T-helper 2 cell treated with Interferon-gamma antibody and Interleukin-4, amounts not matched to agents 5 μg/mL and 100 μg/mL, for 36 hours (primary cell): ENCODE data around the gene CAP2.

Experiments
- DNase-seq: peaks from one replicate; pipeline ENCODE4 v3.0.0; 2021; ENCODE audit warnings: low spot score
- H3K27ac Mint-ChIP-seq: one replicate; pipeline ENCODE4 v1.8.0; 2021; ENCODE audit warnings: mild to moderate bottlenecking, mixed read lengths
- H3K27me3 Mint-ChIP-seq: one replicate; pipeline ENCODE4 v1.8.0; 2021; ENCODE audit warnings: low read depth, mixed read lengths
- H3K36me3 Mint-ChIP-seq: one replicate; pipeline ENCODE4 v1.8.0; 2021; ENCODE audit warnings: low read depth, mixed read lengths
- H3K4me1 Mint-ChIP-seq: one replicate; pipeline ENCODE4 v1.8.0; 2021; ENCODE audit warnings: low read depth, mixed read lengths
- H3K4me3 Mint-ChIP-seq: one replicate; pipeline ENCODE4 v1.8.0; 2022; ENCODE audit warnings: mild to moderate bottlenecking, moderate library complexity, mixed read lengths
- H3K9me3 Mint-ChIP-seq: one replicate; pipeline ENCODE4 v1.8.0; 2021; ENCODE audit warnings: mixed read lengths

CAP2 gene

DNA sequence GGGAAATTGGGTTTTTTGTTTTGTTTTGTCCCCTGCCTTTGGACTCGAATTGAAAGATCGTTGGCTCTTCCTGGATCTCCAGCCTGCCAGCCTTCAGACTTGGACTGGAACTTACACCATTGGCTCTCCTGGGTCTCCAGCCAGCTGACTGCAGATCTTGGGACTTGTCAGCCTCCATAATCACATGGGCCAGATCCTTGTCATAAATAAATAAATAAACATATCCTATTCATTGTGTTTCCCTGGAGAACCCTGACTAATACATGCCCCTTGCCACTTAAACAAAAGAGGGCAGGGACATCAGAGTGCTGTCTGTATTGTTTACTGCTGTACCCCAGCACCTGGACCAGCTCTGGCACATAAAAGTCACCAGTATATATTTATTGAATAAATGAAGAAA lies 101.5 kb downstream of the CAP2 start:
- H3K36me3 Mint-ChIP-seq: no peaks in the 10 kb centered on the region
- H3K4me3 Mint-ChIP-seq: no peak overlapping the region
- H3K27ac Mint-ChIP-seq: no peak overlapping the region
- no peak for DNase-seq
- peaks cover 21% of the 10 kb centered on the region for H3K27me3 Mint-ChIP-seq
- no peaks in the 10 kb centered on the region for H3K4me1 Mint-ChIP-seq
- H3K9me3 Mint-ChIP-seq: no peaks in the 10 kb centered on the region

DNA sequence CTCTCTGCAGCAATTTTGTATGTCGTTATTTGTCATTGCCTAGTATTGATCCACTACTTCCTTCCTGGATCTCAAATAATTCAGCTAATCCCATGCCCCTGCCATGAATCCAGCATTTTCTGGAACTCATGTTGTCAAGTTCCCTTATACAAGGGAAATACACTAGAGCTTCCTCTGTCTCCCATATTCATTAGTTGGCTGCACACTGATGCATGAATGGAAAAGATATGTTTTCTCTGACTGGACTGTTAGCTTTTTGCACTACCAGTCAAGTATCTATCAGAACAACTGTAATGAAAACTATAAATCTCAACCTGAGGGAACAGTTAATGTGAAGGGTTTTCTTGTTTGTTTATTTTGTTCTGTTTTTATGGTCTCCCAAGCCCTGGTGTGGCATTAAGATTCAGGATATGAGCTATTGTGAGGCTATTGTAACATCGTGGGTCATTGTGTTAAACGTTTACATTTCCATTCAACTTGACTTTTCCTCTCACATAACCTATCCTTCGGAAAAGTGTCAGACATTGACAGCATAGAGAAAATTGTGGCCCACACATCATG lies 104.2 kb downstream of the CAP2 start:
- Mint-ChIP-seq H3K27ac (no peak overlapping the region), H3K4me3 (no peak overlapping the region), H3K9me3 (no peaks in the 10 kb centered on the region), H3K36me3 (no peaks in the 10 kb centered on the region), H3K4me1 (no peaks in the 10 kb centered on the region), H3K27me3 (peaks cover 10% of the 10 kb centered on the region)
- no peak for DNase-seq

DNA sequence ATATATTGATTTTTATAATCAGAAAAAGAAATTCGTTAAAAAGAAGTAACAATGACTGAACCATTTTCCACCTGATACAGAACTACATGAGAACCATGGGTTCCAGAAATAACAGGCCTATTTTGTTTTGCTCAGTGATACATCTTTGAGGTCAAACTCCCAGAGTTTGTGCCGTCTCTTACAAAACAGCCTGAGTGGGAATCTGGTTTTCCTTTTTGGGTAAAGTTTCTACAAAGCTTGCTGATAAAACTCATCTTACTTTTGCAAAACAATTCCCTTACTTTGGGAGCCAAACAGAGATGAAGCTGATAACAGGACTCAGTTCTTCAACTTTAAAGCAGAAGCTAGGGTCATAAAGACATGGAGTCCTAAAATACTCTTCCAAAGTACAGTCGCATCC lies 108.0 kb downstream of the CAP2 start:
- H3K27ac Mint-ChIP-seq: no peak overlapping the region
- H3K36me3 Mint-ChIP-seq: no peaks in the 10 kb centered on the region
- DNase-seq: no peak
- H3K4me3 Mint-ChIP-seq: no peak overlapping the region
- no peaks in the 10 kb centered on the region for H3K9me3 Mint-ChIP-seq
- no peaks in the 10 kb centered on the region for H3K27me3 Mint-ChIP-seq
- no peaks in the 10 kb centered on the region for H3K4me1 Mint-ChIP-seq

DNA sequence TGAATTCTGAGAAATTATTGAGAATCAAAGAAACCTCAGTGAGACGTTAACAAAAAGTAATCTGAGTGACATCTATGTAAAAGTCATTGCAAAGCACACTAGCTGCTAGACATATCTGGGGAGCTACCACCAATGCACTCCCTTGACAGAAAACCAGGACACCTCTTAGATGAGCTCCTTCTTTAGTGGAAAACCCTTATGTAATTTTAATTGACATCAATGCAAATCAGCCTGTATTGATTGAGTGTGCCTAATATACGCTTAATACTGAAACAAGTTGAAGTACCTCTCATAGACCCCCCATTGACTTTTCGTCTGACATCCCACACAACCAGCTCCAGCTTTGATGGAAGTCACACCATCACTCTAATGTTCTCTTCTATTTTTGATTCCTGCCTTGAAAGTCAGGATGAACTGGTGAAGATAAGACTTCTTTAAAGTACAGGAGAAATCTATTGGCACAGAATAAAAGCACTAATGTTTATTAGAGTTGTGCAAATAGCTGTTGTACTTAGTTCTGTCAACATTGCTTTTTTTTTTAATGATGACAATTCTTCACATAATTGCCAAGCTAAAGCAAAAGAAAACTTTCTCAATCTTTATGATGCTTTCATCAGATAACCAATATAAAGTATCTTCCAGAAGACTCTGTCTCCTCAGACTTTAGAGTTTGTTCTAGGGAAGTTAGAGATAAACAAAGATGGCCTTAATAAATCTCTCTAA lies 108.7 kb downstream of the CAP2 start:
- no peak for DNase-seq
- Mint-ChIP-seq H3K36me3 (no peaks in the 10 kb centered on the region), H3K27ac (no peak overlapping the region), H3K4me3 (no peak overlapping the region), H3K9me3 (no peaks in the 10 kb centered on the region), H3K27me3 (no peaks in the 10 kb centered on the region), H3K4me1 (no peaks in the 10 kb centered on the region)

DNA sequence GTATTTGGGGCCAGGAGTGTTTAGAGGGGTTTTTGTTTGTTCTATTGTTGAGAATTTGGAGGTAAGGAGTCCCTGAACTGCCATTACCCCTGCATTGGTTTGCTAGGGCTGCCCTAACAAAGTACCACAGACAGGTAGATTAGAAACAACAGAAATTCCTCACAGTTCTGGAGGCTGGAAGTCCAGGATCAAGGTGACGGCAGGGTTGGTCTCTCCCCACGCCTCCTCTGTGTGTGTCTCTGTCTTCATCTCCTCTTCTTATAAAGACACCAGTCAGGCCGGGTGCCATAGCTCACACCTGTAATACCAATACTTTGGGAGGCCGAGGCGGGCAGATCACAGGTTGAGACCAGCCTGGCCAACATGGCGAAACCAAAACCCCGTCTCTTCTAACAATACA lies 109.7 kb downstream of the CAP2 start:
- no peak overlapping the region for H3K27ac Mint-ChIP-seq
- no peaks in the 10 kb centered on the region for H3K4me1 Mint-ChIP-seq
- no peak for DNase-seq
- no peaks in the 10 kb centered on the region for H3K36me3 Mint-ChIP-seq
- no peaks in the 10 kb centered on the region for H3K27me3 Mint-ChIP-seq
- H3K4me3 Mint-ChIP-seq: no peak overlapping the region
- no peaks in the 10 kb centered on the region for H3K9me3 Mint-ChIP-seq

DNA sequence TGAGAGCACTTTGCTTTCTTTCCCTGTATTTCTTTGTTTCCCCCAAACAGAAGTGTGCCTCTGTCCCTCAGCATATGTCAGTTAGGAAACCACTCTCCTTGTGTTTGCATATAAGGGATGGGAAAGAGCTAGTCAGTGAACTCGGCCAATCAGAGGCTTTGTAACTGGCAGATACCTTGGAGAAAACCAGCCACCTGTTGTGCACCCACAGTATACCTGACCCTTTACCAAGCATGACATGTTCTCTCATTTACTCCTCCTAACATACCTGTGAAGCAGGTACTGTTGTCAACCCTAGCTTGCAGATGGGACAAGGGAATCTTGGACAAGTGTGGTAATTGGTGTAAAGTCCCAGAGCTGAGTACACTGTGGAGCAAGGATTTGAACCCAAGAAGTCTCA lies 110.6 kb downstream of the CAP2 start:
- no peak overlapping the region for H3K4me3 Mint-ChIP-seq
- no peak overlapping the region for H3K27ac Mint-ChIP-seq
- DNase-seq: no peak
- H3K4me1 Mint-ChIP-seq: no peaks in the 10 kb centered on the region
- H3K9me3 Mint-ChIP-seq: no peaks in the 10 kb centered on the region
- no peaks in the 10 kb centered on the region for H3K36me3 Mint-ChIP-seq
- H3K27me3 Mint-ChIP-seq: no peaks in the 10 kb centered on the region

DNA sequence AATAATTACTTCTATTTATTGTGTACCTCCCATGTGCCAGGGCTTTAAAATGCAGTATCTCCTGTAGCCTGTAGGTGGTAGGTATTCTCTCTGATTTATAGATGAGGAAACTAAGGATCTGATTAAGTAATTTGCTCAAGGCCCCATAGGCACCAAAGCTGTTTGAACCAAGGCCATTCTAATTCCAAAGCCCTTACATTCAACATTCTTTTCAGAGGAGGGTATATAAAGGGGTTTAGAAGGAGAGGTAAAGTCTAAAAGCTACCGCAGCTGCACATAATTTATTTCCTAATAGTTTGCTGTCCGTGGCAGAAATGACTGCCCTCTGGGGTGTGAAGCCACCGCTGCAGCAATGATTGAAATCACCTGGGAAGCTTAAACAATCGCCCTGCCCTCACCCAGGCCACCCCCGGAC lies 111.7 kb downstream of the CAP2 start:
- Mint-ChIP-seq H3K4me3 (no peak overlapping the region), H3K4me1 (no peaks in the 10 kb centered on the region), H3K27ac (no peak overlapping the region), H3K36me3 (no peaks in the 10 kb centered on the region), H3K27me3 (no peaks in the 10 kb centered on the region), H3K9me3 (no peaks in the 10 kb centered on the region)
- no peak for DNase-seq

DNA sequence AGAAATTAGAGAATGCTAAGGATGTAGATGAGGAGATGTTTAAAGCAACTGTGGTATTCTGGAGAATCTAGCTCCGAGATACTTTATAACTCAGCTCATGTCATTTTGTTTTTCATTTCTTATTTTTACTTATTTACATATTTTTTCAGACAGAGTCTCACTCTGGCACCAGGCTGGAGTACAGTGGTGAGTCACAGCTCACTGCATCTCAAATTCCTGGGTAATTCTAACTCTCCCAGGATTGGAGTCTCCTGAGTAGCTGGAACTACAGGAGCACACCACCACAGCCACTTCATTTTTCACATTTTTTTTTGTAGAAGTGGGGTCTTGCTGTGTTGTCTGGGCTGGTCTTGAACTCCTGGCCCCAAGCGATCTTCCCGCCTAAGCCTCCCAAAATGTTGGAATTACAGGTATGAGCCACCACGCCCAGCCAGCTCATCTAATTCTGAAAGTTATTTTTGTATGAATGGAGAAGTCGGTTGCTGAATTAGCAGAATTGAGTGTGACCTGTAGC lies 112.4 kb downstream of the CAP2 start:
- no peaks in the 10 kb centered on the region for H3K4me1 Mint-ChIP-seq
- no peaks in the 10 kb centered on the region for H3K36me3 Mint-ChIP-seq
- DNase-seq: no peak
- no peaks in the 10 kb centered on the region for H3K9me3 Mint-ChIP-seq
- no peaks in the 10 kb centered on the region for H3K27me3 Mint-ChIP-seq
- H3K27ac Mint-ChIP-seq: no peak overlapping the region
- no peak overlapping the region for H3K4me3 Mint-ChIP-seq

DNA sequence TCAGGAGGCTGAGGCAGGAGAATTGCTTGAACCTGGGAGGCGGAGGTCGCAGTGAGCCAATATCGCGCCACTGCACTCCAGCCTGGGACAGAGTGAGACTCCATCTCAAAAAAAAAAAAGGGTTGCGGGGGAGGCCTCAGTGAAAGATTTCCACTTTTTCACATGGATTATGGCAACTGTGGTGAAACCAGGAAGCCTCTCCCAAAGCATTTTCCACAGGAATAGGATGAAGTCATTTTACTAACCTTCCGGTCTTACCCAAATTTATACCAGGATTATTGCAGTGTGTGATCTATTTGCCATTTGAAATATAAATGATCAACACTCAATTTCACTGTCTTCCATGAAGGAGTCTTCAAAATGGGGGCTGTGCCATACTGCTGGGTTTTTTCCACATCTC lies 113.1 kb downstream of the CAP2 start:
- H3K4me1 Mint-ChIP-seq: no peaks in the 10 kb centered on the region
- H3K27me3 Mint-ChIP-seq: peaks cover 2% of the 10 kb centered on the region
- DNase-seq: no peak
- H3K27ac Mint-ChIP-seq: no peak overlapping the region
- no peaks in the 10 kb centered on the region for H3K36me3 Mint-ChIP-seq
- no peaks in the 10 kb centered on the region for H3K9me3 Mint-ChIP-seq
- H3K4me3 Mint-ChIP-seq: no peak overlapping the region

DNA sequence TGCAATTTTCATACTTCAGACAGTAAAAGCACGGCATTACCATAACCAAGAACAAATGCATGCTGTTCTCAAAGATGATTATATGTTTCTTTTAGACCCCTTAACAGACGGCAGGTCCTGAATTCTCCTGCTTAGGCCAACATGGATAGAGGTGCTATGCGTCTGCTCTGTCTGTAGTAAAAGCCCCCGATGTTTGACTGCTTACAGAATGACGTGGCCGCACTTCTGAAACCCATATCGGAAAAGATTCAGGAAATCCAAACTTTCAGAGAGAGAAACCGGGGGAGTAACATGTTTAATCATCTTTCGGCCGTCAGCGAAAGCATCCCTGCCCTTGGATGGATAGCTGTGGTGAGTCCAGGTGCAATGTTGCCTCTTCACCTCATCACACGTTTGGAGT lies 113.6 kb downstream of the CAP2 start:
- Mint-ChIP-seq H3K9me3 (no peaks in the 10 kb centered on the region), H3K36me3 (no peaks in the 10 kb centered on the region), H3K4me3 (no peak overlapping the region), H3K27me3 (peaks cover 2% of the 10 kb centered on the region), H3K27ac (no peak overlapping the region), H3K4me1 (no peaks in the 10 kb centered on the region)
- no peak for DNase-seq

DNA sequence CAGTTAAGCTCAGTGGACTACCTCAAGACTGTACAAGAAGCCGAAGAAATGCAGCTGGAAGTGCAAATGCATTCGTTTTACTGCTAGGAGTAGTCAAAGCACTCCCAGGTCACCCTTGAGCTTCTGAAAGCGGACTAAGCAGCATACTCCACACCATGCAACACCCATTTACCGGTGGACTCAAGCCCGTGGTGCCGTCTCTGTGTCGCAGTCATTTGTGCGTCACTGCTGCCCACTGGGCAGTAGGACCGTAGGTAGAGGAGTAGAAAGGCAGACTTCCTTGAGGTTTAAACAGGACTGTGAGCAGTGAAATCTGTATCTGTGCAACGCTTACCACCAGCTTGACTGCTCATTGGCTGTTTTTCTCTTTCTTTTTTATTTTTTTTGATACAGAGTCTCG lies 117.7 kb downstream of the CAP2 start:
- Mint-ChIP-seq H3K4me1 (no peaks in the 10 kb centered on the region), H3K4me3 (no peak overlapping the region), H3K27ac (no peak overlapping the region), H3K9me3 (no peaks in the 10 kb centered on the region), H3K27me3 (peaks cover 2% of the 10 kb centered on the region), H3K36me3 (no peaks in the 10 kb centered on the region)
- no peak for DNase-seq

DNA sequence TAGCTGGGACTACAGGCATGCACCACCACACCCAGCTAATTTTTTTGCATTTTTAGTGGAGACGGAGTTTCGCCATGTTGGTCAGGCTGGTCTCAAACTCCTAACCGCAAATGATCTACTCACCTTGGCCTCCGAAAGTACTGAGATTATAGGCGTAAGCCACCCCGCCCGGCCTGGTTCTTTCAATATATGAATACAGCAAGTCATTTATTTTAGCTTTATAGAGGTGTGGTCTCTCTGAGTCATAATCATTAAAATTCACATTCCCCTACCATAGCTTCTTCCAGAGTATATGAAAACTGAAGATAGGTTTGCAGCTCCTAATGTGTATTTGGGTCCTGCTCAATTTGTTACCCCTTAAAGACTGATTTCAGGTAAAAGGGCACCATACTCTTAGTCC lies 118.2 kb downstream of the CAP2 start:
- no peak for DNase-seq
- no peak overlapping the region for H3K27ac Mint-ChIP-seq

DNA sequence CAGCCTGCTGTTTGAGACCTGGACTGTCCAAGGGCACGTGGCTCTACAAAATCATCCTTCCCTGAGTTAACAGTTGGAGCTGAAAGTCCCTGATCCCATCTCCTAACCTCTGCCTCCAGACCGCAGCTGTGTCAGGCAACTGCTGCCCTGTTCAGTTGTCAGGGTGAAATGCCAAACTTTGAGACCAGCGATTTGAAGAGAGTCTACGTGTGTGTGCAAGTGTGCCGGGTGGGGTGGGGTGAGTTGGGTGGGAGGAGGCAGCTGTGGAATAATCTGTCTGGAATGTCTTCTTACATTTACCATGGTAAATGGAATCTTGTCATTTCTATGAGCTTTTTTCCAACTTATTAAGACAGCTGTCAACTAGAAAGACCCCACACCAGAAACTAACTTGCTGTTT lies 125.7 kb downstream of the CAP2 start:
- no peak overlapping the region for H3K27ac Mint-ChIP-seq
- H3K9me3 Mint-ChIP-seq: no peaks in the 10 kb centered on the region
- peaks cover 3% of the 10 kb centered on the region for H3K27me3 Mint-ChIP-seq
- no peak for DNase-seq
- no peaks in the 10 kb centered on the region for H3K36me3 Mint-ChIP-seq
- H3K4me3 Mint-ChIP-seq: no peak overlapping the region
- H3K4me1 Mint-ChIP-seq: no peaks in the 10 kb centered on the region

More for the DNA sequence above, 118.2 kb downstream of the CAP2 start:
- no peaks in the 10 kb centered on the region for H3K9me3 Mint-ChIP-seq
- no peak overlapping the region for H3K4me3 Mint-ChIP-seq
- no peaks in the 10 kb centered on the region for H3K36me3 Mint-ChIP-seq
- no peaks in the 10 kb centered on the region for H3K4me1 Mint-ChIP-seq
- H3K27me3 Mint-ChIP-seq: peaks cover 2% of the 10 kb centered on the region

DNA sequence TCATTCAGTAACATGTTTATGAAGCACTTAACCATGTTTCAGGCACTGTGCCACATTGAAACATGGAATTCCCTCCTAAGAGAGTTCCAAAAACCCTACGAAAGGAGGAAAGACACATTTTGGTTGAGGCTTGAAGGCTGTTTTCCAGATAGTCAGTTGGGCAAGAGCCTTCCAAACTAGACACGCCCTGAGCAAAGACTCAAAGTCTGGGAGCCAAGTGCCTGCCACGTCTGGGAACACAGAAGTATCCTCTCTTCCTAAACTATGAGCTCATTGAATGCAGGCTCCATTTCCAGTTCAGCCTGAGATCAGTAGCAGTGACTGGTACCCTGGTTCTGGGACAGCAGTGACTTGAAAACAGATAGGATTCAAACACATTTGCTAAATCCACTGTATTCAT lies 132.2 kb downstream of the CAP2 start:
- Mint-ChIP-seq H3K27me3 (peaks cover 5% of the 10 kb centered on the region), H3K9me3 (no peaks in the 10 kb centered on the region), H3K4me1 (no peaks in the 10 kb centered on the region), H3K4me3 (no peak overlapping the region), H3K36me3 (no peaks in the 10 kb centered on the region), H3K27ac (no peak overlapping the region)
- DNase-seq: no peak

DNA sequence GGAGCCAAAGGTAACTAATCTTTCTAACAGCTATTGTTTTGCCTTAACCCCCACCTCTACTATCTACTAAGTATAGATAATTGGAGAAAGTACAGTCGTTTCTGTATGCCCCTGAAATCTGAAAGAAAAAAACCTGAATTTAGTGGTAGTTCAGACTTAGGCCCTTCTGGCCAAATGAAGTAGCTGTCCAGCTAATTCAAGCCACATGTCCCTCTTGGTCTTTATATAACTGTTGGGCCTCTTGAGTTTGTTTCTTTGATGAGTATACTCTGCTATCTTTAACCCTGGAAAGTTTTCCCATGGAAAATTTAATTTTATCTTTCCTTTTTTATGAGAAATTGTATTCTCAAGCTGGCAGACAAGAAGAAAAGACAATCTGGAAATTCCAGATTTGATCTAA lies 133.7 kb downstream of the CAP2 start:
- peaks cover 7% of the 10 kb centered on the region for H3K27me3 Mint-ChIP-seq
- no peak overlapping the region for H3K27ac Mint-ChIP-seq
- H3K4me1 Mint-ChIP-seq: no peaks in the 10 kb centered on the region

More for the DNA sequence above, 133.7 kb downstream of the CAP2 start:
- H3K36me3 Mint-ChIP-seq: no peaks in the 10 kb centered on the region
- no peaks in the 10 kb centered on the region for H3K9me3 Mint-ChIP-seq
- no peak overlapping the region for H3K4me3 Mint-ChIP-seq
- no peak for DNase-seq
